ENCODE results near the gene PLD3. TPM values are rescaled to one million over a fixed set of nuclear protein-coding genes. Genes with fewer than 3 reads are reported as not detected.

Gene PLD3
- total RNA-seq, 1 donor from 2014 or later: 208 TPM

GRCh38 chr19:40410030-40410389 lies 61.5 kb downstream of the PLD3 start:
- Mint-ChIP-seq H3K4me1 (peaks cover 13% of the 10 kb centered on the region), H3K36me3 (ENCODE audit: low read depth) (no peaks in the 10 kb centered on the region), H3K9me3 (no peaks in the 10 kb centered on the region), H3K4me3 (no peak overlapping the region), H3K27ac (ENCODE audit: unreplicated experiment) (no peak overlapping the region), H3K27me3 (ENCODE audit: low read depth) (no peaks in the 10 kb centered on the region)
- no peak for DNase-seq (ENCODE audit: low read depth, low spot score)
- no peak for TF ChIP-seq CTCF (conservative IDR thresholded peaks at IDR 0.05)

GRCh38 chr19:40411125-40411842 lies 62.8 kb downstream of the PLD3 start:
- TF ChIP-seq CTCF (conservative IDR thresholded peaks at IDR 0.05): no peak
- DNase-seq (ENCODE audit: low read depth, low spot score): no peak
- Mint-ChIP-seq H3K36me3 (ENCODE audit: low read depth) (no peaks in the 10 kb centered on the region), H3K4me3 (no peak overlapping the region), H3K4me1 (peaks cover 11% of the 10 kb centered on the region), H3K27ac (ENCODE audit: unreplicated experiment) (peak overlapping the region; percentile 92), H3K9me3 (no peaks in the 10 kb centered on the region), H3K27me3 (ENCODE audit: low read depth) (no peaks in the 10 kb centered on the region)

- no peaks in the 10 kb centered on the region for H3K36me3 Mint-ChIP-seq (ENCODE audit: low read depth)
- H3K9me3 Mint-ChIP-seq: no peaks in the 10 kb centered on the region
- no peak overlapping the region for H3K27ac Mint-ChIP-seq (ENCODE audit: unreplicated experiment)
- H3K4me3 Mint-ChIP-seq: no peak overlapping the region
- TF ChIP-seq CTCF (conservative IDR thresholded peaks at IDR 0.05): no peak
- peaks cover 14% of the 10 kb centered on the region for H3K4me1 Mint-ChIP-seq
- H3K27me3 Mint-ChIP-seq (ENCODE audit: low read depth): no peaks in the 10 kb centered on the region
- DNase-seq (ENCODE audit: low read depth, low spot score): no peak
Measured at GRCh38 chr19:40411958-40412499, 63.5 kb downstream of the PLD3 start.

GRCh38 chr19:40412866-40413265 lies 64.4 kb downstream of the PLD3 start:
- no peak for TF ChIP-seq CTCF (conservative IDR thresholded peaks at IDR 0.05)
- H3K36me3 Mint-ChIP-seq (ENCODE audit: low read depth): no peaks in the 10 kb centered on the region
- no peak overlapping the region for H3K27ac Mint-ChIP-seq (ENCODE audit: unreplicated experiment)
- H3K27me3 Mint-ChIP-seq (ENCODE audit: low read depth): no peaks in the 10 kb centered on the region
- peaks cover 16% of the 10 kb centered on the region for H3K4me1 Mint-ChIP-seq
- DNase-seq (ENCODE audit: low read depth, low spot score): no peak
- no peak overlapping the region for H3K4me3 Mint-ChIP-seq
- no peaks in the 10 kb centered on the region for H3K9me3 Mint-ChIP-seq

- H3K27ac Mint-ChIP-seq (ENCODE audit: unreplicated experiment): no peak within 1 kb of the TSS
- H3K27me3 Mint-ChIP-seq (ENCODE audit: low read depth): no peaks in the 10 kb centered on the region
- peaks cover 16% of the 10 kb centered on the region for H3K4me1 Mint-ChIP-seq
- TF ChIP-seq CTCF (conservative IDR thresholded peaks at IDR 0.05): no peak
- no peaks in the 10 kb centered on the region for H3K9me3 Mint-ChIP-seq
- no peak for DNase-seq (ENCODE audit: low read depth, low spot score)
- H3K36me3 Mint-ChIP-seq (ENCODE audit: low read depth): no peaks in the 10 kb centered on the region
- peak within 1 kb of the TSS; percentile 2 for H3K4me3 Mint-ChIP-seq
Measured at GRCh38 chr19:40413291-40413845, 64.9 kb downstream of the PLD3 start, which contains the start of gene PRX. Gene PRX (minus strand): TSS chr19:40413378. CDS start chr19:40407932, 5,446 bp downstream.
